ENCODE results near the gene ZBED4.

The ZBED4 gene

DNA sequence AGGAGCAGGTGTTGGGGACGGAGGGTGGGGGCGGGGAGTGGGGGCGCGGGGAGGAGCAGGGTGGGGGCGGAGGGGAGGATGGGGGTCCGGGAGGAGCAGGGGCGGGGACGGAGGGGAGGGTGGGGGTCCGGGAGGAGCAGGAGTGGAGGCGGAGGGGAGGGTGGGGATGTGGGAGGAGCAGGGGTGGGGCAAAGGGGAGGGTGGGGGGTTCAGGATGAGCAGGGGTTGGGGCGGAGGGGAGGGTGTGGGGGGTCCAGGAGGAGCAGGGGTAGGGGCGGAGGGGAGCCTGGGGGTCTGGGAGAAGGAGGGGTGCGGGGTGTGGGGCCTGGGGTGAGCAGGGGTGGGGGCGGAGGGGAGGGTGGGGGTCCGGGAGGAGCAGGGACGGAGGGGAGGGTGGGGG is 81.9 kb downstream of the ZBED4 start:
- Histone ChIP-seq H3K4me1 (ENCODE audit: control insufficient read depth in 2 of 2, insufficient read depth in 1 of 2, low read depth in 1 of 2, low read length in 2 of 2) (peaks cover 5 to 17% of the 10 kb centered on the region in 2 donors), H3K9me3 (replicated peaks in 1 of 2; ENCODE audit: control insufficient read depth in 2 of 2, insufficient read depth in 1 of 2, low read depth in 1 of 2, low read length in 2 of 2) (no peaks in the 10 kb centered on the region), H2BK5ac (ENCODE audit: low read length) (no peak overlapping the region), H3K27me3 (ENCODE audit: control insufficient read depth in 3 of 3, insufficient read depth in 3 of 3, low read depth in 1 of 3, low read length in 3 of 3) (peaks cover 0 to 8% (median under 1%) of the 10 kb centered on the region in 3 experiments), H3K36me3 (replicated peaks in 1 of 2; ENCODE audit: control insufficient read depth in 2 of 2, insufficient read depth in 2 of 2, low read length in 2 of 2) (no peaks in the 10 kb centered on the region), H3K9ac (ENCODE audit: low read depth, low read length, poor library complexity) (no peak overlapping the region), H3K79me1 (ENCODE audit: low read depth, low read length) (no peaks in the 10 kb centered on the region), H3K4ac (ENCODE audit: low read length) (no peak overlapping the region), H3K14ac (ENCODE audit: low read length) (no peak overlapping the region), H3K18ac (ENCODE audit: low read length) (no peak overlapping the region), H3K27ac (replicated peaks; ENCODE audit: low read length) (no peak overlapping the region), H2BK12ac (ENCODE audit: low read length) (no peak overlapping the region), H3K4me3 (ENCODE audit: low read length in 2 of 2) (no peak overlapping the region), H3K4me2 (ENCODE audit: insufficient read depth, low read length, poor library complexity, severe bottlenecking) (peak overlapping the region; percentile 18), H4K91ac (ENCODE audit: low read depth, low read length, poor library complexity) (no peak overlapping the region), H3K23ac (ENCODE audit: low read depth, low read length, poor library complexity) (no peak overlapping the region), H2AFZ (ENCODE audit: low read length) (no peak overlapping the region), H2AK5ac (ENCODE audit: low read depth, low read length) (no peak overlapping the region), H2BK15ac (ENCODE audit: low read length) (no peak overlapping the region), H2BK120ac (ENCODE audit: low read depth, low read length) (no peak overlapping the region), H4K8ac (ENCODE audit: low read depth, low read length) (no peak overlapping the region)
- no CpG with 5 or more reads among the region's 16 CpGs for WGBS, 2 donors (ENCODE audit: extremely low coverage in 2 of 2, insufficient read length in 2 of 2, insufficient replicate concordance in 1 of 2)
- DNase-seq (ENCODE audit: low spot score) = no peak

DNA sequence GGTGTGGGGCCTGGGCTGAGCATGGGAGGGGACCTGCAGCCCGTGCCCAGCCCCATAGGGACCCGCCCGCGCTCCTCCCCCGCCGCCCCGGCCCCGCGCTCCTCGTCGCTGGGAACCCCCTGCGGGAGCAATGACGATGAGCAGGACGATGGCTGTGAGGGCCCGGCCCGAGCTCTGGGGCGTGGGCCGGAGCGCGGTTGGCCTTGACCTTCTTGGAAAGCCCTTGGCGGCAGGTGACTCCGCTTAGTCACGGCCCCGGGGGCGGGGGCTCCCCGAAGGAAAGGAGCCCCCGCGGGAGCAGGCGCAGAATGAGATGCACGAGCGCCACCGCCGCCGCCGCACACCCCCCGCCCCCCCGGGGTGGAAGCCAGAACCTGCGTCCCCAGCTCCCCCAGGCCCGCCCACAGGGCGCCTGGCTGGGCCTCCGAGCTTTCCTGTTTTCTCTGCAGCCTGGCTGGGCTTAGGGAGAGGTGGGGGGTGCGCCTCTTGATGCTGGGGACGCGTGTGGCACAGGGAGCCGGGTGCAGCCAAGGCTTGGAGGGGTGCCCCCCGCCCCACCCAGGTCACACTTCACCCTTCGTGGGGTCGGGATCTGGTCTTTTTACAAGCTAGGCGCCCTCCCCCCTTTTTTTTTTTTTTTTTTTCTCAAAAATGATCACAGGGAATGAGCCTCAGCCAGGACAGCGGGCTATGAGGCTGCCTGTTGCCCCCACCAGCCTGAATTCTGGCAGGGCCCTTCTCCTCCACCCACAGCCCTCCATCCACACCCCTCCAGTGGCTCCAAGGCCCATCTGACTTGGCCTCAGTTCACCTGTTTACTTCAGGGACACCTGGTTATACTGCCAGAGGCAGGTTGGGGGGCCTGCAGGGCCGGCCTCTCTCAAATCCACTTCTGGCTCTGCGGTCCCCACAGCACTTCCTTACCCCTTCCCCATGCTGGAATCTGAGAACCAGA is 82.7 kb downstream of the ZBED4 start:
- no peak overlapping the region for H4K8ac ChIP-seq (ENCODE audit: low read depth, low read length)
- peak overlapping the region; percentile 49 for H3K4me2 ChIP-seq (ENCODE audit: insufficient read depth, low read length, poor library complexity, severe bottlenecking)
- no peak overlapping the region for H3K4ac ChIP-seq (ENCODE audit: low read length)
- no peak overlapping the region for H2BK5ac ChIP-seq (ENCODE audit: low read length)
- peaks cover 5 to 17% of the 10 kb centered on the region in 2 donors for H3K4me1 ChIP-seq (ENCODE audit: control insufficient read depth in 2 of 2, insufficient read depth in 1 of 2, low read depth in 1 of 2, low read length in 2 of 2)
- no peak overlapping the region for H3K4me3 ChIP-seq (ENCODE audit: low read length in 2 of 2)
- no CpG with 5 or more reads among the region's 52 CpGs for WGBS, 2 donors (ENCODE audit: extremely low coverage in 2 of 2, insufficient read length in 2 of 2, insufficient replicate concordance in 1 of 2)
- no peak overlapping the region for H3K23ac ChIP-seq (ENCODE audit: low read depth, low read length, poor library complexity)
- H3K27me3 ChIP-seq (ENCODE audit: control insufficient read depth in 3 of 3, insufficient read depth in 3 of 3, low read depth in 1 of 3, low read length in 3 of 3) = peaks cover 0 to 6% (median 0%) of the 10 kb centered on the region in 3 experiments
- H2AK5ac ChIP-seq (ENCODE audit: low read depth, low read length) = peak overlapping the region; percentile 63
- H3K36me3 ChIP-seq (replicated peaks in 1 of 2; ENCODE audit: control insufficient read depth in 2 of 2, insufficient read depth in 2 of 2, low read length in 2 of 2) = no peaks in the 10 kb centered on the region
- H3K18ac ChIP-seq (ENCODE audit: low read length) = peak overlapping the region; percentile 85
- no peak overlapping the region for H3K14ac ChIP-seq (ENCODE audit: low read length)
- H2BK120ac ChIP-seq (ENCODE audit: low read depth, low read length) = no peak overlapping the region
- peak overlapping the region; percentile 53 for H4K91ac ChIP-seq (ENCODE audit: low read depth, low read length, poor library complexity)
- peak overlapping the region; percentile 49 for H2BK15ac ChIP-seq (ENCODE audit: low read length)
- no peak overlapping the region for H3K9ac ChIP-seq (ENCODE audit: low read depth, low read length, poor library complexity)
- no peaks in the 10 kb centered on the region for H3K79me1 ChIP-seq (ENCODE audit: low read depth, low read length)
- no peaks in the 10 kb centered on the region for H3K9me3 ChIP-seq (replicated peaks in 1 of 2; ENCODE audit: control insufficient read depth in 2 of 2, insufficient read depth in 1 of 2, low read depth in 1 of 2, low read length in 2 of 2)
- H2BK12ac ChIP-seq (ENCODE audit: low read length) = no peak overlapping the region
- DNase-seq (ENCODE audit: low spot score) = no peak
- no peak overlapping the region for H3K27ac ChIP-seq (replicated peaks; ENCODE audit: low read length)
- peak overlapping the region; percentile 80 for H2AFZ ChIP-seq (ENCODE audit: low read length)

DNA sequence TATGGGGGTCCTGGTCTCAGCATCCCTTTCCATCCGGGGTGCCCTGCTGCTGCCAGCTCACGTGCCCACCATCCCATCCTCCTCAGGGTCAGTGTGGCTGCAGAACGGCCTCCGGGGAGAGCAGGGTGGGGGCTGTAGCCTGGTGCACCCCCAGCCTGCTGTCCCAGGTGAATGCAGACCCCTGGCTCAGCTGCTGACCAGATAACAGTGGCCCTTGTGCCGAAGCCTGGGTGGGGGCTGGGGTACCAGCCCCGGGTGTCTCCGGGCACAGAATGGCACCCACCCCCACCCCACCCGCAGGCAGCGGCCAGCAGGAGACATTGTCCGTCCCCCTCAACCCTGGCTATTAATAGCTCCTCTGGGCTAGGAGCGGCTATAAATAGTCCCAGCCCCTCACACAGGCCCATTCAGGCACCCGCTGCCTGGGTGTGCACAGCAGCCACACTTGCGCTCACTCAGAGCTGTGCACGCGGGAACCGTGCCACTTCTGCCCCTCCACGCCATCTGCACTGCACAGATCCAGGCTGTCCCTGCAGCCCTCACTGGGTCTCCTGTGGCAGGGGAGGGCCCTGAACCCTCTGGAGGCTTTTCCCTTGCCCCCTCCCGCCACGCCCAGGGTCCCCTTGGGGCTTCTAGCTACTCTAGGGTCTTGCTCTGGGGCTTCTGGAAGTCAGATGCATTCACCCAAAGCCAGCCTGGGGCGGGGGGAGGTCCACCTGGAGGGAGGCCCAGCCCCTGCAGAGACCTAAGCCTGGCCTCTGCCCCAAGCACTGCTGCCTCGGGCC is 83.5 kb downstream of the ZBED4 start:
- no peak overlapping the region for H3K4ac ChIP-seq (ENCODE audit: low read length)
- H3K4me2 ChIP-seq (ENCODE audit: insufficient read depth, low read length, poor library complexity, severe bottlenecking) = no peak overlapping the region
- H3K27ac ChIP-seq (replicated peaks; ENCODE audit: low read length) = no peak overlapping the region
- peaks cover 5 to 17% of the 10 kb centered on the region in 2 donors for H3K4me1 ChIP-seq (ENCODE audit: control insufficient read depth in 2 of 2, insufficient read depth in 1 of 2, low read depth in 1 of 2, low read length in 2 of 2)
- WGBS, 2 donors (ENCODE audit: extremely low coverage in 2 of 2, insufficient read length in 2 of 2, insufficient replicate concordance in 1 of 2) = no CpG with 5 or more reads among the region's 21 CpGs
- no peak overlapping the region for H2BK120ac ChIP-seq (ENCODE audit: low read depth, low read length)
- DNase-seq (ENCODE audit: low spot score) = no peak
- no peaks in the 10 kb centered on the region for H3K79me1 ChIP-seq (ENCODE audit: low read depth, low read length)
- peak overlapping the region; percentile 92 for H2BK15ac ChIP-seq (ENCODE audit: low read length)
- peak overlapping the region; percentile 76 for H3K14ac ChIP-seq (ENCODE audit: low read length)
- no peak overlapping the region for H4K8ac ChIP-seq (ENCODE audit: low read depth, low read length)
- peaks cover 0 to 6% (median 0%) of the 10 kb centered on the region in 3 experiments for H3K27me3 ChIP-seq (ENCODE audit: control insufficient read depth in 3 of 3, insufficient read depth in 3 of 3, low read depth in 1 of 3, low read length in 3 of 3)
- H2AFZ ChIP-seq (ENCODE audit: low read length) = peak overlapping the region; percentile 78
- no peak overlapping the region for H3K23ac ChIP-seq (ENCODE audit: low read depth, low read length, poor library complexity)
- no peaks in the 10 kb centered on the region for H3K9me3 ChIP-seq (replicated peaks in 1 of 2; ENCODE audit: control insufficient read depth in 2 of 2, insufficient read depth in 1 of 2, low read depth in 1 of 2, low read length in 2 of 2)
- no peak overlapping the region for H4K91ac ChIP-seq (ENCODE audit: low read depth, low read length, poor library complexity)
- no peaks in the 10 kb centered on the region for H3K36me3 ChIP-seq (replicated peaks in 1 of 2; ENCODE audit: control insufficient read depth in 2 of 2, insufficient read depth in 2 of 2, low read length in 2 of 2)
- H3K18ac ChIP-seq (ENCODE audit: low read length) = peak overlapping the region; percentile 94
- H2BK12ac ChIP-seq (ENCODE audit: low read length) = no peak overlapping the region
- H2BK5ac ChIP-seq (ENCODE audit: low read length) = peak overlapping the region; percentile 42
- peak overlapping the region; percentile 98 for H2AK5ac ChIP-seq (ENCODE audit: low read depth, low read length)
- H3K4me3 ChIP-seq (ENCODE audit: low read length in 2 of 2) = no peak overlapping the region
- peak overlapping the region; percentile 78 for H3K9ac ChIP-seq (ENCODE audit: low read depth, low read length, poor library complexity)

Data from neuronal stem cell (in vitro differentiated cells).